Measurements from ENCODE around the gene KCNQ1.

GRCh38 chr11:2463766-2464277 is 19.0 kb downstream of the KCNQ1 start:
- TF ChIP-seq CTCF (conservative IDR thresholded peaks at IDR 0.05) (no peak), EZH2 (IDR thresholded peaks at IDR 0.05; ENCODE audit: low read depth) (no peak)
